HG03045 (cell line): ENCODE data around the gene STOX1.
"Not testable (repeated sequence)": the region's sequence is repeated elsewhere in the genome, so short reads cannot be mapped to it uniquely, and the experiment has no call there.

Experiments used
- ATAC-seq: cut with Tn5 transposase; IDR thresholded peaks from one replicate; pipeline ENCODE4 v1.9.1; 2021; ENCODE audit warnings: mild to moderate bottlenecking, moderate library complexity; ENCODE audit not compliant: unreplicated experiment

STOX1 gene

GRCh38 chr10:68826764-68827591 is at the start of gene STOX1:
STOX1 (plus strand) TSS chr10:68827531; CDS start chr10:68827624, 93 bp downstream.
- ATAC-seq, result peak; percentile 58

- no peak for ATAC-seq
Measured at GRCh38 chr10:68781613-68782574, 45.4 kb upstream of the STOX1 start.

- ATAC-seq, result no peak
Measured at GRCh38 chr10:68784476-68784875, 42.9 kb upstream of the STOX1 start.

- ATAC-seq, result no peak
Measured at GRCh38 chr10:68787813-68788212, 39.5 kb upstream of the STOX1 start.

GRCh38 chr10:68790476-68790875 is 36.9 kb upstream of the STOX1 start:
- ATAC-seq, result no peak

GRCh38 chr10:68792115-68792514 is 35.2 kb upstream of the STOX1 start:
- no peak for ATAC-seq

GRCh38 chr10:68795886-68796532 is 31.3 kb upstream of the STOX1 start:
- ATAC-seq, result no peak

GRCh38 chr10:68796605-68797004 is 30.7 kb upstream of the STOX1 start:
- ATAC-seq, result no peak

- ATAC-seq, result no peak
Measured at GRCh38 chr10:68800211-68800610, 27.1 kb upstream of the STOX1 start.

GRCh38 chr10:68804692-68805091 is 22.6 kb upstream of the STOX1 start:
- no peak for ATAC-seq

GRCh38 chr10:68810830-68811229 is 16.5 kb upstream of the STOX1 start:
- not testable (repeated sequence) for ATAC-seq

GRCh38 chr10:68811314-68812009 is 15.9 kb upstream of the STOX1 start:
- no peak for ATAC-seq

- ATAC-seq, result no peak
Measured at GRCh38 chr10:68812420-68812819, 14.9 kb upstream of the STOX1 start.

- no peak for ATAC-seq
Measured at GRCh38 chr10:68813559-68813958, 13.8 kb upstream of the STOX1 start.

- ATAC-seq, result no peak
Measured at GRCh38 chr10:68816796-68817412, 10.4 kb upstream of the STOX1 start.

GRCh38 chr10:68820359-68820758 is 7.0 kb upstream of the STOX1 start:
- not testable (repeated sequence) for ATAC-seq

- ATAC-seq, result not testable (repeated sequence)
Measured at GRCh38 chr10:68822626-68823025, 4.7 kb upstream of the STOX1 start.

- ATAC-seq, result peak; percentile 30
Measured at GRCh38 chr10:68827592-68827959, 245 bp downstream of the STOX1 start.

- ATAC-seq, result peak; percentile 29
Measured at GRCh38 chr10:68828083-68828601, 811 bp downstream of the STOX1 start.

GRCh38 chr10:68828833-68829232 is 1.5 kb downstream of the STOX1 start:
- ATAC-seq, result no peak
